DOHH2 (cell line): ENCODE results near the gene DNAI7.

Source experiments
- EZH2phosphoT487 ChIP-seq: fragments of 200-600 bp; sonication (generic); IDR thresholded peaks from 2 replicates; pipeline ENCODE4 v1.6.1; 2017; ENCODE audit warnings: borderline replicate concordance, mild to moderate bottlenecking, antibody characterized with exemption, low read length, moderate library complexity, mixed read lengths
- TF ChIP-seq, protein P1 (sequence below): fragments of 200-600 bp; sonication (generic); IDR thresholded peaks from one replicate; pipeline ENCODE4 v1.5.1; 2014; ENCODE audit warnings: antibody characterized with exemption, mild to moderate bottlenecking, low read depth, low read length; ENCODE audit not compliant: poor library complexity, severe bottlenecking

DNA sequence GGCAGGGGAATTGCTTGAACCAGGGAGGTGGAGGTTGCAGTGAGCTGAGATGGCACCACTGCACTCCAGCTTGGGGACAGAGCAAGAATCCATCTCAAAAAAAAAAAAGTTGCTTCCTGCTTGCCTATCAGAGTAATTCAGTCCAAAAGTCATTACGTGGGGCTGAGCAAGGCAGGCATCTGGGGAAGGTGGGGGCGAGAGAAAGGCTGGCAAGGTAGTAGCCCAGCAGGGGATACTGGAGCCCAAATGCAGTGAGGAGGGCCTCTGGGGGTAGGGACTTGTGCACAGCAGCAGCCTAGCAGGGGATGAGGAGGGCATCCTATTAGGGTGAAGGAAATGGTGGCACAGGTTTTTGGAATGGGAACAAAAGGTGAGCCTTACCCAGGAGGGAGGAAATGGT lies 7.2 kb upstream of the DNAI7 start:
- TF ChIP-seq, protein P1, sequence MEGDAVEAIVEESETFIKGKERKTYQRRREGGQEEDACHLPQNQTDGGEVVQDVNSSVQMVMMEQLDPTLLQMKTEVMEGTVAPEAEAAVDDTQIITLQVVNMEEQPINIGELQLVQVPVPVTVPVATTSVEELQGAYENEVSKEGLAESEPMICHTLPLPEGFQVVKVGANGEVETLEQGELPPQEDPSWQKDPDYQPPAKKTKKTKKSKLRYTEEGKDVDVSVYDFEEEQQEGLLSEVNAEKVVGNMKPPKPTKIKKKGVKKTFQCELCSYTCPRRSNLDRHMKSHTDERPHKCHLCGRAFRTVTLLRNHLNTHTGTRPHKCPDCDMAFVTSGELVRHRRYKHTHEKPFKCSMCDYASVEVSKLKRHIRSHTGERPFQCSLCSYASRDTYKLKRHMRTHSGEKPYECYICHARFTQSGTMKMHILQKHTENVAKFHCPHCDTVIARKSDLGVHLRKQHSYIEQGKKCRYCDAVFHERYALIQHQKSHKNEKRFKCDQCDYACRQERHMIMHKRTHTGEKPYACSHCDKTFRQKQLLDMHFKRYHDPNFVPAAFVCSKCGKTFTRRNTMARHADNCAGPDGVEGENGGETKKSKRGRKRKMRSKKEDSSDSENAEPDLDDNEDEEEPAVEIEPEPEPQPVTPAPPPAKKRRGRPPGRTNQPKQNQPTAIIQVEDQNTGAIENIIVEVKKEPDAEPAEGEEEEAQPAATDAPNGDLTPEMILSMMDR: no peak
- no peak for TF ChIP-seq EZH2phosphoT487
